ENCODE results near the gene ABCC4.

Gene ABCC4

GRCh38 chr13:95328386-95328785 lies 27.1 kb upstream of the ABCC4 start:
- H3K4me3 ChIP-seq (ENCODE audit: low read depth, low read length): no peak overlapping the region
- TF ChIP-seq, protein P1, sequence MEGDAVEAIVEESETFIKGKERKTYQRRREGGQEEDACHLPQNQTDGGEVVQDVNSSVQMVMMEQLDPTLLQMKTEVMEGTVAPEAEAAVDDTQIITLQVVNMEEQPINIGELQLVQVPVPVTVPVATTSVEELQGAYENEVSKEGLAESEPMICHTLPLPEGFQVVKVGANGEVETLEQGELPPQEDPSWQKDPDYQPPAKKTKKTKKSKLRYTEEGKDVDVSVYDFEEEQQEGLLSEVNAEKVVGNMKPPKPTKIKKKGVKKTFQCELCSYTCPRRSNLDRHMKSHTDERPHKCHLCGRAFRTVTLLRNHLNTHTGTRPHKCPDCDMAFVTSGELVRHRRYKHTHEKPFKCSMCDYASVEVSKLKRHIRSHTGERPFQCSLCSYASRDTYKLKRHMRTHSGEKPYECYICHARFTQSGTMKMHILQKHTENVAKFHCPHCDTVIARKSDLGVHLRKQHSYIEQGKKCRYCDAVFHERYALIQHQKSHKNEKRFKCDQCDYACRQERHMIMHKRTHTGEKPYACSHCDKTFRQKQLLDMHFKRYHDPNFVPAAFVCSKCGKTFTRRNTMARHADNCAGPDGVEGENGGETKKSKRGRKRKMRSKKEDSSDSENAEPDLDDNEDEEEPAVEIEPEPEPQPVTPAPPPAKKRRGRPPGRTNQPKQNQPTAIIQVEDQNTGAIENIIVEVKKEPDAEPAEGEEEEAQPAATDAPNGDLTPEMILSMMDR (IDR thresholded peaks at IDR 0.05; ENCODE audit: control insufficient read depth, extremely low read depth, insufficient read depth): no peak
- DNase-seq (ENCODE audit: low read depth): no peak

GRCh38 chr13:95327190-95327589 lies 25.9 kb upstream of the ABCC4 start:
- H3K4me3 ChIP-seq (ENCODE audit: low read depth, low read length): no peak overlapping the region
- TF ChIP-seq, protein P1 (IDR thresholded peaks at IDR 0.05; ENCODE audit: control insufficient read depth, extremely low read depth, insufficient read depth): no peak
- DNase-seq (ENCODE audit: low read depth): no peak

GRCh38 chr13:95326695-95327094 lies 25.4 kb upstream of the ABCC4 start:
- no peak overlapping the region for H3K4me3 ChIP-seq (ENCODE audit: low read depth, low read length)
- no peak for DNase-seq (ENCODE audit: low read depth)
- TF ChIP-seq, protein P1 (IDR thresholded peaks at IDR 0.05; ENCODE audit: control insufficient read depth, extremely low read depth, insufficient read depth): no peak

GRCh38 chr13:95325485-95325884 lies 24.2 kb upstream of the ABCC4 start:
- TF ChIP-seq, protein P1 (IDR thresholded peaks at IDR 0.05; ENCODE audit: control insufficient read depth, extremely low read depth, insufficient read depth): no peak
- H3K4me3 ChIP-seq (ENCODE audit: low read depth, low read length): no peak overlapping the region
- no peak for DNase-seq (ENCODE audit: low read depth)

GRCh38 chr13:95323930-95324662 lies 22.8 kb upstream of the ABCC4 start:
- TF ChIP-seq, protein P1 (IDR thresholded peaks at IDR 0.05; ENCODE audit: control insufficient read depth, extremely low read depth, insufficient read depth): no peak
- no peak for DNase-seq (ENCODE audit: low read depth)
- no peak overlapping the region for H3K4me3 ChIP-seq (ENCODE audit: low read depth, low read length)

- no peak for DNase-seq (ENCODE audit: low read depth)
- no peak overlapping the region for H3K4me3 ChIP-seq (ENCODE audit: low read depth, low read length)
- TF ChIP-seq, protein P1 (IDR thresholded peaks at IDR 0.05; ENCODE audit: control insufficient read depth, extremely low read depth, insufficient read depth): no peak
These were observed 18.5 kb upstream of the ABCC4 start for GRCh38 chr13:95319551-95320274.
